WTC11 (cell line): Measurements from ENCODE around the gene CELF2. TPM values are rescaled to one million over a fixed set of nuclear protein-coding genes. Genes with fewer than 3 reads are reported as not detected.

ENCODE experiments used
- ATAC-seq: fragments of 200-7000 bp; cut with Tn5 transposase; 2 replicates; pipeline ENCODE4 v1.10.0; 2021; ENCODE audit warnings: mild to moderate bottlenecking, moderate library complexity
- CTCF ChIA-PET: fragments of 300-600 bp; sonication (Branson Sonifier 250); formaldehyde crosslinking; loops from one replicate; lab custom pipeline; 2021; ENCODE audit warnings: antibody characterized with exemption; lab: Charles Lee
- POLR2A ChIA-PET: fragments of 350-600 bp; sonication (Branson Sonifier 250); formaldehyde crosslinking; loops from one replicate; lab custom pipeline; 2021; ENCODE audit warnings: antibody characterized with exemption; lab: Charles Lee
- DNase-seq: peaks from one replicate; pipeline ENCODE4 v3.0.0; 2021; ENCODE audit warnings: low spot score
- H3K27ac Mint-ChIP-seq: 2 replicates; pipeline ENCODE4 v1.8.0; 2021; ENCODE audit warnings: mixed read lengths
- H3K27me3 Mint-ChIP-seq: 2 replicates; pipeline ENCODE4 v1.8.0; 2021; ENCODE audit warnings: low read depth, mild to moderate bottlenecking, moderate library complexity, mixed read lengths
- H3K36me3 Mint-ChIP-seq: 2 replicates; pipeline ENCODE4 v1.8.0; 2021; ENCODE audit warnings: mixed read lengths
- H3K4me1 Mint-ChIP-seq: 2 replicates; pipeline ENCODE4 v1.8.0; 2022; ENCODE audit warnings: mixed read lengths
- H3K4me3 Mint-ChIP-seq: 2 replicates; pipeline ENCODE4 v1.8.0; 2021; ENCODE audit warnings: mild to moderate bottlenecking, moderate library complexity, mixed read lengths
- H3K9me3 Mint-ChIP-seq: 2 replicates; pipeline ENCODE4 v1.8.0; 2021; ENCODE audit warnings: mixed read lengths
- CBFB ChIP-seq: sonication (generic); formaldehyde crosslinking; IDR thresholded peaks from 2 replicates; pipeline ENCODE4 v1.8.1; 2022; ENCODE audit warnings: mild to moderate bottlenecking, low read depth, missing genetic modification reagents
- CREM ChIP-seq: sonication (generic); formaldehyde crosslinking; IDR thresholded peaks from 2 replicates; pipeline ENCODE4 v1.8.1; 2022; ENCODE audit warnings: mild to moderate bottlenecking, missing genetic modification reagents, moderate library complexity
- EMX1 ChIP-seq: fragments of 250-450 bp; sonication (Bioruptor Pico); IDR thresholded peaks from 2 replicates; pipeline ENCODE4 v1.8.0; 2021; ENCODE audit warnings: mild to moderate bottlenecking
- ETV6 ChIP-seq: sonication (generic); formaldehyde crosslinking; IDR thresholded peaks from 2 replicates; pipeline ENCODE4 v1.8.1; 2022; ENCODE audit warnings: mild to moderate bottlenecking, missing genetic modification reagents
- FOXK1 ChIP-seq: sonication (generic); formaldehyde crosslinking; IDR thresholded peaks from 2 replicates; pipeline ENCODE4 v1.8.0; 2022; ENCODE audit warnings: mild to moderate bottlenecking, moderate library complexity, missing genetic modification reagents
- GRHL2 ChIP-seq: fragments of 250-450 bp; sonication (Bioruptor Pico); IDR thresholded peaks from 2 replicates; pipeline ENCODE4 v1.8.0; 2022; ENCODE audit warnings: mild to moderate bottlenecking, moderate library complexity; ENCODE audit not compliant: insufficient replicate concordance, severe bottlenecking
- HMGA2 ChIP-seq: fragments of 250-450 bp; sonication (Bioruptor Pico); IDR thresholded peaks from 2 replicates; pipeline ENCODE4 v1.4.0; 2021; ENCODE audit warnings: mild to moderate bottlenecking, moderate library complexity
- JAZF1 ChIP-seq: fragments of 250-450 bp; sonication (Bioruptor Pico); IDR thresholded peaks from 2 replicates; pipeline ENCODE4 v1.9.0; 2021; ENCODE audit warnings: moderate library complexity, mild to moderate bottlenecking, inconsistent platforms
- NFYB ChIP-seq: sonication (generic); formaldehyde crosslinking; conservative IDR thresholded peaks from 2 replicates; pipeline ENCODE4 v1.8.0; 2022; ENCODE audit warnings: low read depth, missing genetic modification reagents
- NR2C2 ChIP-seq: sonication (generic); formaldehyde crosslinking; IDR thresholded peaks from 2 replicates; pipeline ENCODE4 v1.8.0; 2022; ENCODE audit warnings: mild to moderate bottlenecking, missing genetic modification reagents
- PRRX2 ChIP-seq: fragments of 250-450 bp; sonication (Bioruptor Pico); IDR thresholded peaks from 2 replicates; pipeline ENCODE4 v1.8.0; 2021; ENCODE audit warnings: mild to moderate bottlenecking
- SMAD3 ChIP-seq: sonication (generic); formaldehyde crosslinking; IDR thresholded peaks from 2 replicates; pipeline ENCODE4 v1.8.0; 2022; ENCODE audit warnings: missing genetic modification reagents, mild to moderate bottlenecking, borderline replicate concordance
- TCF7 ChIP-seq: sonication (generic); formaldehyde crosslinking; IDR thresholded peaks from 2 replicates; pipeline ENCODE4 v1.8.0; 2022; ENCODE audit warnings: mild to moderate bottlenecking, low read depth, missing genetic modification reagents, moderate library complexity
- TEAD1 ChIP-seq: sonication (generic); formaldehyde crosslinking; IDR thresholded peaks from 2 replicates; pipeline ENCODE4 v1.8.0; 2022; ENCODE audit warnings: mild to moderate bottlenecking, missing genetic modification reagents
- ZBTB21 ChIP-seq: sonication (generic); formaldehyde crosslinking; IDR thresholded peaks from 2 replicates; pipeline ENCODE4 v1.8.1; 2023; ENCODE audit warnings: mild to moderate bottlenecking, missing genetic modification reagents, borderline replicate concordance
- ZNF263 ChIP-seq: sonication (generic); formaldehyde crosslinking; IDR thresholded peaks from 2 replicates; pipeline ENCODE4 v1.8.1; 2022; ENCODE audit warnings: low read depth, mild to moderate bottlenecking, moderate library complexity, missing genetic modification reagents
- ZNF423 ChIP-seq: fragments of 250-450 bp; sonication (Bioruptor Pico); IDR thresholded peaks from 2 replicates; pipeline ENCODE4 v2.1.2; 2022; ENCODE audit warnings: mild to moderate bottlenecking, moderate library complexity
- total RNA-seq: library from RNA; stranded (reverse); gene quantifications from 3 replicates; pipeline ENCODE4 v1.2.3, GENCODE V29; 2021
- TF ChIP-seq, protein P1 (sequence below): fragments of 250-450 bp; sonication (Bioruptor Pico); IDR thresholded peaks from 2 replicates; pipeline ENCODE4 v2.1.2; 2022; ENCODE audit warnings: mild to moderate bottlenecking, moderate library complexity
- TF ChIP-seq, protein P2 (sequence below): sonication (generic); formaldehyde crosslinking; IDR thresholded peaks from 2 replicates; pipeline ENCODE4 v1.8.0; 2022; ENCODE audit warnings: mild to moderate bottlenecking, missing genetic modification reagents
- TF ChIP-seq, protein P3 (sequence below): sonication (generic); formaldehyde crosslinking; IDR thresholded peaks from 2 replicates; pipeline ENCODE4 v1.8.0; 2022; ENCODE audit warnings: mild to moderate bottlenecking, missing genetic modification reagents
- TF ChIP-seq, protein P4 (sequence below): sonication (generic); formaldehyde crosslinking; IDR thresholded peaks from 2 replicates; pipeline ENCODE4 v1.8.1; 2022; ENCODE audit warnings: low read depth, missing genetic modification reagents, borderline replicate concordance
- TF ChIP-seq, protein P5 (sequence below): sonication (generic); formaldehyde crosslinking; IDR thresholded peaks from 2 replicates; pipeline ENCODE4 v1.8.1; 2022; ENCODE audit warnings: low read depth, mild to moderate bottlenecking, moderate library complexity, missing genetic modification reagents, borderline replicate concordance
- TF ChIP-seq, protein P6 (sequence below): fragments of 250-450 bp; sonication (Bioruptor Pico); IDR thresholded peaks from 2 replicates; pipeline ENCODE4 v1.9.0; 2021; ENCODE audit warnings: mild to moderate bottlenecking
- TF ChIP-seq, protein P7 (sequence below): sonication (generic); formaldehyde crosslinking; IDR thresholded peaks from 2 replicates; pipeline ENCODE4 v1.8.0; 2023; ENCODE audit warnings: mild to moderate bottlenecking, missing genetic modification reagents

Gene CELF2
- total RNA-seq, 1 experiment from 2014 or later: 24.6 TPM

DNA sequence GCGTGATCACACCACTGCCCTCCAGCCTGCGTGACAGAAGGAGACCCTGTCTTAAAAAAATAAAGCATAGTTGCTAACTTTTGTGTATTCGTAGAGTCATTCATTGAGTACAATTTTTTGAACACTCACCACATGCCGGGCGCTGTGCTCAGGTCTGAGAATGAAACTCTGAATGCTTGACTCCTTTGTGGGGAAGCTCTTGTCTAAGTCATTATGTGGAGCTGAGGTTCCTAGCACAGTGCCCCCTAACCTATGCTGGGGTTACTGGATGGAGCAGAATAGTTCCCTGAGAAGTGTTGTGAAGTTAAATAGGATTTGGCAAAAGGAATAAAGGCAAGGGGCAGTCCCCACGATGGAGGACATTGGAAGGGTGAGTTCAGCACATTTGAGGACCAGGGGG lies 123.3 kb downstream of the CELF2 start:
- Mint-ChIP-seq H3K9me3 (peaks cover 8% of the 10 kb centered on the region), H3K27me3 (no peaks in the 10 kb centered on the region), H3K4me1 (peaks cover 47% of the 10 kb centered on the region), H3K36me3 (no peaks in the 10 kb centered on the region), H3K27ac (no peak overlapping the region), H3K4me3 (no peak overlapping the region)
- TF ChIP-seq ZNF263 (CRISPR knock-in tag): no peak
- TF ChIP-seq TEAD1 (CRISPR knock-in tag): no peak
- TF ChIP-seq PRRX2 (CRISPR knock-in tag): no peak
- no peak for TF ChIP-seq ZBTB21
- no peak for TF ChIP-seq NR2C2
- no peak for TF ChIP-seq HMGA2 (CRISPR knock-in tag)
- no peak for TF ChIP-seq CBFB (CRISPR knock-in tag)
- TF ChIP-seq, protein P1, sequence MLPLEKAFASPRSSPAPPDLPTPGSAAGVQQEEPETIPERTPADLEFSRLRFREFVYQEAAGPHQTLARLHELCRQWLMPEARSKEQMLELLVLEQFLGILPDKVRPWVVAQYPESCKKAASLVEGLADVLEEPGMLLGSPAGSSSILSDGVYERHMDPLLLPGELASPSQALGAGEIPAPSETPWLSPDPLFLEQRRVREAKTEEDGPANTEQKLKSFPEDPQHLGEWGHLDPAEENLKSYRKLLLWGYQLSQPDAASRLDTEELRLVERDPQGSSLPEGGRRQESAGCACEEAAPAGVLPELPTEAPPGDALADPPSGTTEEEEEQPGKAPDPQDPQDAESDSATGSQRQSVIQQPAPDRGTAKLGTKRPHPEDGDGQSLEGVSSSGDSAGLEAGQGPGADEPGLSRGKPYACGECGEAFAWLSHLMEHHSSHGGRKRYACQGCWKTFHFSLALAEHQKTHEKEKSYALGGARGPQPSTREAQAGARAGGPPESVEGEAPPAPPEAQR: no peak
- TF ChIP-seq, protein P2, sequence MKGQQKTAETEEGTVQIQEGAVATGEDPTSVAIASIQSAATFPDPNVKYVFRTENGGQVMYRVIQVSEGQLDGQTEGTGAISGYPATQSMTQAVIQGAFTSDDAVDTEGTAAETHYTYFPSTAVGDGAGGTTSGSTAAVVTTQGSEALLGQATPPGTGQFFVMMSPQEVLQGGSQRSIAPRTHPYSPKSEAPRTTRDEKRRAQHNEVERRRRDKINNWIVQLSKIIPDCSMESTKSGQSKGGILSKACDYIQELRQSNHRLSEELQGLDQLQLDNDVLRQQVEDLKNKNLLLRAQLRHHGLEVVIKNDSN (CRISPR knock-in tag): no peak
- TF ChIP-seq TCF7 (CRISPR knock-in tag): no peak
- TF ChIP-seq CREM (CRISPR knock-in tag): no peak
- TF ChIP-seq ETV6: no peak
- TF ChIP-seq, protein P3, sequence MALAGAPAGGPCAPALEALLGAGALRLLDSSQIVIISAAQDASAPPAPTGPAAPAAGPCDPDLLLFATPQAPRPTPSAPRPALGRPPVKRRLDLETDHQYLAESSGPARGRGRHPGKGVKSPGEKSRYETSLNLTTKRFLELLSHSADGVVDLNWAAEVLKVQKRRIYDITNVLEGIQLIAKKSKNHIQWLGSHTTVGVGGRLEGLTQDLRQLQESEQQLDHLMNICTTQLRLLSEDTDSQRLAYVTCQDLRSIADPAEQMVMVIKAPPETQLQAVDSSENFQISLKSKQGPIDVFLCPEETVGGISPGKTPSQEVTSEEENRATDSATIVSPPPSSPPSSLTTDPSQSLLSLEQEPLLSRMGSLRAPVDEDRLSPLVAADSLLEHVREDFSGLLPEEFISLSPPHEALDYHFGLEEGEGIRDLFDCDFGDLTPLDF (CRISPR knock-in tag): no peak
- no peak for TF ChIP-seq GRHL2 (CRISPR knock-in tag)
- TF ChIP-seq, protein P4, sequence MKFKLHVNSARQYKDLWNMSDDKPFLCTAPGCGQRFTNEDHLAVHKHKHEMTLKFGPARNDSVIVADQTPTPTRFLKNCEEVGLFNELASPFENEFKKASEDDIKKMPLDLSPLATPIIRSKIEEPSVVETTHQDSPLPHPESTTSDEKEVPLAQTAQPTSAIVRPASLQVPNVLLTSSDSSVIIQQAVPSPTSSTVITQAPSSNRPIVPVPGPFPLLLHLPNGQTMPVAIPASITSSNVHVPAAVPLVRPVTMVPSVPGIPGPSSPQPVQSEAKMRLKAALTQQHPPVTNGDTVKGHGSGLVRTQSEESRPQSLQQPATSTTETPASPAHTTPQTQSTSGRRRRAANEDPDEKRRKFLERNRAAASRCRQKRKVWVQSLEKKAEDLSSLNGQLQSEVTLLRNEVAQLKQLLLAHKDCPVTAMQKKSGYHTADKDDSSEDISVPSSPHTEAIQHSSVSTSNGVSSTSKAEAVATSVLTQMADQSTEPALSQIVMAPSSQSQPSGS (CRISPR knock-in tag): no peak
- no peak for TF ChIP-seq FOXK1 (CRISPR knock-in tag)
- no peak for TF ChIP-seq NFYB (CRISPR knock-in tag)
- ATAC-seq (peak; percentile 25; the same call in 1 of the 2 replicates), DNase-seq (no peak)
- POLR2A ChIA-PET: no interaction called here
- CTCF ChIA-PET: interaction anchor here (0.6 to 1.5 kb wide), 3 partner anchors 24 to 295 kb away, joined by 3 to 5 read pairs (median 3); no protein-coding TSS in a partner anchor

DNA sequence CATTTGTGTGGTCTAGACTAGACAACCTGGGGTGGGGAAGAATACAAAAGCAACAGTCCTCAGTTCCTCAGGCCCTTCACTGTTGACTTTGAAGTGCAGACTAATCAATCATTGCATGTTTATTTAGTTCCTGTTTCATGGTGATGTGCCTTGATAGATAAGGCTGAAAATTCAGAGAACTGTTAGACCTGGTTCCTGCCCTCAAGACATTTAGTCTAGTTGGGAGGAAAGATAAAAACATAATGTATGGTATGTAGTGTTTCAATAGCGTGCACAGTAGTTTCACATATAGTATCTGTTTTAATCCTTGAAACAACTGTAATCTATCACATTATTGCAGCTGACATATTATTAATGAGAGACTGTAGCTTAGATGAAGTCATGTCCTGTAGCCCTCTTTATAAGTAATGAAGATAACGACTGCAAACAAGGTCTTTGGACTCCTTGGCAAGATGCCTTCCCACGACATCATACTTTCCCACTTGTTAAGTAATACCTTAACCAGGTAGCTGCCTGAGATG lies 124.0 kb downstream of the CELF2 start:
- ATAC-seq: no peak
- Mint-ChIP-seq H3K27me3 (no peaks in the 10 kb centered on the region), H3K27ac (peak overlapping the region; percentile 18), H3K4me3 (no peak overlapping the region), H3K4me1 (peaks cover 54% of the 10 kb centered on the region), H3K9me3 (peaks cover 8% of the 10 kb centered on the region), H3K36me3 (no peaks in the 10 kb centered on the region)
- POLR2A ChIA-PET: no interaction called here
- CTCF ChIA-PET: interaction anchor here (1.3 to 1.5 kb wide), 2 partner anchors 23 to 24 kb away, joined by 3 to 5 read pairs; no protein-coding TSS in a partner anchor
- DNase-seq: no peak
- TF ChIP-seq SMAD3 (CRISPR knock-in tag) (no peak), JAZF1 (CRISPR knock-in tag) (no peak), ZNF423 (CRISPR knock-in tag) (no peak), EMX1 (CRISPR knock-in tag) (no peak)
- TF ChIP-seq, protein P5, sequence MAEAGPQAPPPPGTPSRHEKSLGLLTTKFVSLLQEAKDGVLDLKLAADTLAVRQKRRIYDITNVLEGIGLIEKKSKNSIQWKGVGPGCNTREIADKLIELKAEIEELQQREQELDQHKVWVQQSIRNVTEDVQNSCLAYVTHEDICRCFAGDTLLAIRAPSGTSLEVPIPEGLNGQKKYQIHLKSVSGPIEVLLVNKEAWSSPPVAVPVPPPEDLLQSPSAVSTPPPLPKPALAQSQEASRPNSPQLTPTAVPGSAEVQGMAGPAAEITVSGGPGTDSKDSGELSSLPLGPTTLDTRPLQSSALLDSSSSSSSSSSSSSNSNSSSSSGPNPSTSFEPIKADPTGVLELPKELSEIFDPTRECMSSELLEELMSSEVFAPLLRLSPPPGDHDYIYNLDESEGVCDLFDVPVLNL (CRISPR knock-in tag): no peak
- TF ChIP-seq, protein P6, sequence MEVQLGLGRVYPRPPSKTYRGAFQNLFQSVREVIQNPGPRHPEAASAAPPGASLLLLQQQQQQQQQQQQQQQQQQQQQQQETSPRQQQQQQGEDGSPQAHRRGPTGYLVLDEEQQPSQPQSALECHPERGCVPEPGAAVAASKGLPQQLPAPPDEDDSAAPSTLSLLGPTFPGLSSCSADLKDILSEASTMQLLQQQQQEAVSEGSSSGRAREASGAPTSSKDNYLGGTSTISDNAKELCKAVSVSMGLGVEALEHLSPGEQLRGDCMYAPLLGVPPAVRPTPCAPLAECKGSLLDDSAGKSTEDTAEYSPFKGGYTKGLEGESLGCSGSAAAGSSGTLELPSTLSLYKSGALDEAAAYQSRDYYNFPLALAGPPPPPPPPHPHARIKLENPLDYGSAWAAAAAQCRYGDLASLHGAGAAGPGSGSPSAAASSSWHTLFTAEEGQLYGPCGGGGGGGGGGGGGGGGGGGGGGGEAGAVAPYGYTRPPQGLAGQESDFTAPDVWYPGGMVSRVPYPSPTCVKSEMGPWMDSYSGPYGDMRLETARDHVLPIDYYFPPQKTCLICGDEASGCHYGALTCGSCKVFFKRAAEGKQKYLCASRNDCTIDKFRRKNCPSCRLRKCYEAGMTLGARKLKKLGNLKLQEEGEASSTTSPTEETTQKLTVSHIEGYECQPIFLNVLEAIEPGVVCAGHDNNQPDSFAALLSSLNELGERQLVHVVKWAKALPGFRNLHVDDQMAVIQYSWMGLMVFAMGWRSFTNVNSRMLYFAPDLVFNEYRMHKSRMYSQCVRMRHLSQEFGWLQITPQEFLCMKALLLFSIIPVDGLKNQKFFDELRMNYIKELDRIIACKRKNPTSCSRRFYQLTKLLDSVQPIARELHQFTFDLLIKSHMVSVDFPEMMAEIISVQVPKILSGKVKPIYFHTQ: no peak
- TF ChIP-seq, protein P7, sequence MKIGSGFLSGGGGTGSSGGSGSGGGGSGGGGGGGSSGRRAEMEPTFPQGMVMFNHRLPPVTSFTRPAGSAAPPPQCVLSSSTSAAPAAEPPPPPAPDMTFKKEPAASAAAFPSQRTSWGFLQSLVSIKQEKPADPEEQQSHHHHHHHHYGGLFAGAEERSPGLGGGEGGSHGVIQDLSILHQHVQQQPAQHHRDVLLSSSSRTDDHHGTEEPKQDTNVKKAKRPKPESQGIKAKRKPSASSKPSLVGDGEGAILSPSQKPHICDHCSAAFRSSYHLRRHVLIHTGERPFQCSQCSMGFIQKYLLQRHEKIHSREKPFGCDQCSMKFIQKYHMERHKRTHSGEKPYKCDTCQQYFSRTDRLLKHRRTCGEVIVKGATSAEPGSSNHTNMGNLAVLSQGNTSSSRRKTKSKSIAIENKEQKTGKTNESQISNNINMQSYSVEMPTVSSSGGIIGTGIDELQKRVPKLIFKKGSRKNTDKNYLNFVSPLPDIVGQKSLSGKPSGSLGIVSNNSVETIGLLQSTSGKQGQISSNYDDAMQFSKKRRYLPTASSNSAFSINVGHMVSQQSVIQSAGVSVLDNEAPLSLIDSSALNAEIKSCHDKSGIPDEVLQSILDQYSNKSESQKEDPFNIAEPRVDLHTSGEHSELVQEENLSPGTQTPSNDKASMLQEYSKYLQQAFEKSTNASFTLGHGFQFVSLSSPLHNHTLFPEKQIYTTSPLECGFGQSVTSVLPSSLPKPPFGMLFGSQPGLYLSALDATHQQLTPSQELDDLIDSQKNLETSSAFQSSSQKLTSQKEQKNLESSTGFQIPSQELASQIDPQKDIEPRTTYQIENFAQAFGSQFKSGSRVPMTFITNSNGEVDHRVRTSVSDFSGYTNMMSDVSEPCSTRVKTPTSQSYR (CRISPR knock-in tag): no peak
